Activated B cell treated with CpG ODN at 0.5 μM for 24 hours (primary cell): ENCODE data around the gene TEX54. TPM values are rescaled to one million over a fixed set of nuclear protein-coding genes. Genes with fewer than 3 reads are reported as not detected.

ENCODE experiments used
- ATAC-seq: fragments of 200-7000 bp; cut with Tn5 transposase; one replicate; pipeline ENCODE4 v1.10.0; 2021; ENCODE audit warnings: low read depth, mild to moderate bottlenecking, moderate library complexity
- CTCF ChIA-PET: fragments of 350-600 bp; sonication (Branson Sonifier 250); formaldehyde crosslinking; loops from one replicate; lab custom pipeline; 2021; ENCODE audit warnings: antibody characterized with exemption; lab: Charles Lee
- POLR2A ChIA-PET: fragments of 350-600 bp; sonication (Branson Sonifier 250); formaldehyde crosslinking; loops from one replicate; lab custom pipeline; 2021; ENCODE audit warnings: antibody characterized with exemption; lab: Charles Lee
- DNase-seq: peaks from one replicate; pipeline ENCODE4 v3.0.0; 2022
- H3K27ac Mint-ChIP-seq: one replicate; pipeline ENCODE4 v1.8.0; 2020; ENCODE audit warnings: mixed read lengths
- H3K27me3 Mint-ChIP-seq: one replicate; pipeline ENCODE4 v1.8.0; 2021; ENCODE audit warnings: mixed read lengths
- H3K36me3 Mint-ChIP-seq: one replicate; pipeline ENCODE4 v1.8.0; 2021; ENCODE audit warnings: low read depth, mixed read lengths
- H3K4me1 Mint-ChIP-seq: one replicate; pipeline ENCODE4 v1.8.0; 2021; ENCODE audit warnings: mixed read lengths
- H3K4me3 Mint-ChIP-seq: one replicate; pipeline ENCODE4 v1.8.0; 2020; ENCODE audit warnings: mild to moderate bottlenecking, mixed read lengths
- H3K9me3 Mint-ChIP-seq: one replicate; pipeline ENCODE4 v1.8.0; 2020; ENCODE audit warnings: mixed read lengths
- CTCF ChIP-seq: fragments of 200-600 bp; IDR thresholded peaks from one replicate; pipeline ENCODE4 v1.8.0; 2022; ENCODE audit warnings: antibody characterized with exemption, mild to moderate bottlenecking
- intact Hi-C: fragments of 100-400 bp; cut with micrococcal nuclease; formaldehyde crosslinking; loops from one replicate; pipeline ENCODE4 v1.15.1; 2024
- total RNA-seq: library from RNA; stranded (reverse); gene quantifications from 2 replicates; pipeline ENCODE4 v1.2.3, GENCODE V29; 2022

The TEX54 gene
- total RNA-seq, 1 donor from 2014 or later = 0.55 TPM

- DNase-seq = no peak
- H3K4me1 Mint-ChIP-seq = peaks cover 28% of the 10 kb centered on the region
- no peak for ATAC-seq
- H3K27ac Mint-ChIP-seq = no peak overlapping the region
- H3K36me3 Mint-ChIP-seq = peaks cover 76% of the 10 kb centered on the region
- no peak overlapping the region for H3K4me3 Mint-ChIP-seq
- POLR2A ChIA-PET = interaction anchor here (0.5 to 3.4 kb wide), 15 partner anchors 8 to 80 kb away, joined by 3 to 23 read pairs (median 4); partner anchors contain the start of genes SLC3A2, STX5, TEX54 and TMEM179B
- CTCF ChIA-PET = interaction anchor here (1.2 kb wide), 1 partner anchor 15 kb away, joined by 4 read pairs; no protein-coding TSS in a partner anchor
- H3K27me3 Mint-ChIP-seq = no peaks in the 10 kb centered on the region
- no peaks in the 10 kb centered on the region for H3K9me3 Mint-ChIP-seq
- TF ChIP-seq CTCF = no peak
- intact Hi-C loops = no loop called here
Observed at GRCh38 chr11:62801071-62801470, 31.6 kb downstream of the TEX54 start.

- Mint-ChIP-seq H3K36me3 (peaks cover 87% of the 10 kb centered on the region), H3K27me3 (no peaks in the 10 kb centered on the region), H3K9me3 (no peaks in the 10 kb centered on the region), H3K4me1 (peaks cover 19% of the 10 kb centered on the region), H3K27ac (no peak overlapping the region), H3K4me3 (no peak overlapping the region)
- ChIA-PET POLR2A (interaction anchor here (0.6 to 3.4 kb wide), 3 partner anchors 41 to 91 kb away, joined by 4 to 23 read pairs (median 4); partner anchors contain the start of genes HNRNPUL2 and WDR74), CTCF (no interaction called here)
- ATAC-seq = no peak
- TF ChIP-seq CTCF = no peak
- intact Hi-C loops = no loop called here
- no peak for DNase-seq
Observed at GRCh38 chr11:62799486-62799885, 33.2 kb downstream of the TEX54 start.

- ATAC-seq = no peak
- H3K27me3 Mint-ChIP-seq = no peaks in the 10 kb centered on the region
- CTCF ChIA-PET = interaction anchor here (2.4 kb wide), 1 partner anchor 10 kb away, joined by 7 read pairs; no protein-coding TSS in a partner anchor
- H3K27ac Mint-ChIP-seq = no peak overlapping the region
- POLR2A ChIA-PET = interaction anchor here (0.6 to 2.5 kb wide), 10 partner anchors 9 to 1185 kb away, joined by 3 to 16 read pairs (median 4); partner anchors contain the start of genes NXF1, STX5, TEX54 and TMEM179B
- no peak for TF ChIP-seq CTCF
- peaks cover 82% of the 10 kb centered on the region for H3K36me3 Mint-ChIP-seq
- no peaks in the 10 kb centered on the region for H3K9me3 Mint-ChIP-seq
- peaks cover 11% of the 10 kb centered on the region for H3K4me1 Mint-ChIP-seq
- H3K4me3 Mint-ChIP-seq = no peak overlapping the region
- intact Hi-C loops = no loop called here
- DNase-seq = no peak
Observed at GRCh38 chr11:62796281-62796680, 36.4 kb downstream of the TEX54 start.

- CTCF ChIA-PET = interaction anchor here (2.4 kb wide), 1 partner anchor 8 kb away, joined by 7 read pairs; no protein-coding TSS in a partner anchor
- Mint-ChIP-seq H3K4me3 (no peak overlapping the region), H3K27ac (peak overlapping the region; percentile 11), H3K27me3 (no peaks in the 10 kb centered on the region), H3K36me3 (peaks cover 80% of the 10 kb centered on the region), H3K9me3 (no peaks in the 10 kb centered on the region), H3K4me1 (peaks cover 27% of the 10 kb centered on the region)
- TF ChIP-seq CTCF = no peak
- intact Hi-C loops = no loop called here
- no peak for DNase-seq
- POLR2A ChIA-PET = interaction anchor here (0.6 to 3.0 kb wide), 11 partner anchors 11 to 1390 kb away, joined by 3 to 39 read pairs (median 6); partner anchors contain the start of genes HNRNPUL2, NXF1, SLC3A2 and WDR74
- ATAC-seq = no peak
Observed at GRCh38 chr11:62794201-62794775, 38.4 kb downstream of the TEX54 start.

GRCh38 chr11:62792202-62792575 is 40.5 kb downstream of the TEX54 start:
- no peaks in the 10 kb centered on the region for H3K9me3 Mint-ChIP-seq
- peaks cover 40% of the 10 kb centered on the region for H3K4me1 Mint-ChIP-seq
- no peak for TF ChIP-seq CTCF
- H3K27ac Mint-ChIP-seq = peak overlapping the region; percentile 89
- H3K4me3 Mint-ChIP-seq = peak overlapping the region; percentile 88
- H3K27me3 Mint-ChIP-seq = no peaks in the 10 kb centered on the region
- ATAC-seq = no peak
- CTCF ChIA-PET = interaction anchor here (0.7 kb wide), 1 partner anchor 8 kb away, joined by 3 read pairs; no protein-coding TSS in a partner anchor
- intact Hi-C loops = loop anchor here (1.0 kb wide), 1 partner anchor 13 kb away; the partner anchor contains the start of gene NXF1
- DNase-seq = no peak
- POLR2A ChIA-PET = interaction anchor here (0.6 to 3.0 kb wide), 10 partner anchors 9 to 218 kb away, joined by 3 to 39 read pairs (median 6); partner anchors contain the start of genes EEF1G, HNRNPUL2, STX5 and TEX54
- peaks cover 72% of the 10 kb centered on the region for H3K36me3 Mint-ChIP-seq
